NCI-H226 (cell line): ENCODE measurements around the gene FGG.

Experiments used
- DNase-seq: peaks from one replicate; pipeline ENCODE4 v3.0.0-alpha.2; 2015

Gene FGG

DNA sequence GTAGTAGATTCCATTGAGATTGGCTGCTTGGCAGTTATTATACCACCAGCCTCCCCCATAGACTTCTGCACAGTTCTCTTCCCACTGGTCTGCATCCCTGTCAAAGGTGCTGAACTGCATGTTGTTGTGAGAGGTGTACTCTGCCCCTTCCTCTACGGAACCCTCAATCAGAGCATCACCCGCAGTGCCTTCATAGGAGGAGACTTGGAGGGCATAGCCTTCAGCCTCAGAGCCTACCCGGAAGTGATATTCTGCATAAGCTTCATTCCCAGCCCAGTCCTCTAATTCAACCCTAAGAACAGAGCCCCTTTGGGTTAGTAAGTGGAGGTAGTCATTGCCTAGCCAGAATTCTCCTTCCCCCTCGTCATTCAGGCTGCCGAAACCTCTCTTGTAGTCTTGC is 28.2 kb downstream of the FGG start:
- DNase-seq = no peak

DNA sequence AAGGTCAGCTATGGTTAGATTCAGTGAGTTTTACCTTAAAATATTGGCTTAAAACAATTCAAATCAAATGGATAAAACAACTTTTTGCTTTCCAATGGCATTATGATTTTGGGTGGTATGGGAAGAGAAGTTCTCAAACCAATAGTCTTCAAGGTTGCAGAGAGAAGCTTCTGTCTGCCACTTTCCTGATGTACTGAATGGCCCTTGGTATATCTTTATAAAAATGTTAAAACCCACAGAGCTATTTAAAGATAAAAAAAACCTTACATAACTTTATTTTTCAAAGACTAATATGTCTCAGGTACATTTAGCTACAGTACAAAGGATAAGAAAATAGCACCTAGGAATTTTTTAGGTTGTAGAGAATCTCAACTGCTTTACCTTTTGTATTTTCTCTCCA is 28.8 kb downstream of the FGG start:
- no peak for DNase-seq

DNA sequence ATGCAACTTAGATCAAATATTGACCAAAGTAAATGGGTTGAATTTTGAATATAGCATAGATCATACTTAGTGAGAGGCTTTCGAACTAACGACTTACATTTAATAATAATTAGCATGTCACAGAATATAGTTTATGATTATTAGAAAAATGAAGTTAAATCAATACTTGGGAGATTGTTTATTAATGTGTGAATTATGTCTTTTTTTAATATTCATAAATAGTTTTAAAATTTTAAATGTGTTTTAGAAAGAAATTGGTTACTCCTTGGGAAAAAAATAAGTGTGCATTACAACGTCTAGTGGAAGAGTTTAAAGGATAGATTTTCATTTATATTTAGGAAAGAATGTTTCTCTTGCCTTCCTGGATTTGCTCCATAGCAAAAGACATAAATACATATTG is 29.2 kb downstream of the FGG start:
- DNase-seq = no peak

DNA sequence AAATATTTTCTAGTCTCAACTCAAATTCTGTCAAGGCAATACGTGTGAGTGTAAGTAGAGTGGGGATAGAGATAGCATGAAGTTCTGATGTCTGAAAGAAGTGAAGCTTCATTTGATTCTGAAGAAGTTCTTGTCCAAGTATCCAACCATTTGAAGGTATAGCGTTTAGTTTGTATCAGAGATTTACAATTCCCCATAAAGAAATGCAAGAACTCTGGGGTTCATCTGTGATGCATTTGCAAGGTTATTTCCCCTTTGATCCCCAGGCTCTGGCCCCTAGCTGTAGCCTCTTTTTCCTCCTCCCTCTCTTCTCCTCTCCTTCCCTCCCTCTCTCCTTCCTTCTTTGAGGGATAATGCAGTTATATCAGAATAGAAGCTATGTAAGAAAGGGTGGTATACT is 29.7 kb downstream of the FGG start:
- DNase-seq = no peak

DNA sequence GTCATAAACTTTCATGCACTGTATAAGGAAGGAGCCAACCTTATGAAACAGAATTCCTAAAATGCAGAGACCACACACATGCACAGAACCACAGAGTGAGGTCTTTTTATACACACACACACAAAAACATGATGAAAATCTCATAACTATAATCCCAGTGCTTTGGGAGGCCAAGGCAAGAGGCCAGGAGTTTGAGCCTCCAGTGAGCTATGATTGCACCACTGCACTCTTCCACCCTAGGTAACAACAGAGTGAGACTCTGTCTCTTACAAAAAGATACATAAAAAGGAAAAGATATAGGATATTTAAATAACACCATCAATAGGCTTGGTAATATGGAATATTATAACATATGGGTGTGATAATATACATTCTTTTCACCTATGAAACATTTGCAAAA is 32.5 kb downstream of the FGG start:
- DNase-seq = no peak

DNA sequence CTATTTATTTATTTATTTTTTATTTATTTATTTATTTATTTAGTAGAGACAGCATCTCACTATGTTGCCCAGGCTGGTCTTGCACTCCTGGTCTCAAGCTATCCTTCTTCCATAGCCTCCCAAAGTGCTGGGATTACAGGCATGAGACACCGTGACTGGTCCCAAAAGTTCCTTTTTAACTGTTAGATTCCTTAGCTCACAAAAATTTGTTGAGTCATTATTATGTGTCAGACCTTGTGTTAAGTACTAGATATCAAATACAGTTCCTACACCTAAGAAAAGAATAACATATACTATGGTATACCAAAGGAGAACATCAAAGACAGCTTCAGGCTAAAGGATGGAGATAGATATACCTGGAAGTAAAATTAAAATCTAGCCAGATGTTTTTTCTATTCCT is 33.5 kb downstream of the FGG start:
- DNase-seq = peak; percentile 9

DNA sequence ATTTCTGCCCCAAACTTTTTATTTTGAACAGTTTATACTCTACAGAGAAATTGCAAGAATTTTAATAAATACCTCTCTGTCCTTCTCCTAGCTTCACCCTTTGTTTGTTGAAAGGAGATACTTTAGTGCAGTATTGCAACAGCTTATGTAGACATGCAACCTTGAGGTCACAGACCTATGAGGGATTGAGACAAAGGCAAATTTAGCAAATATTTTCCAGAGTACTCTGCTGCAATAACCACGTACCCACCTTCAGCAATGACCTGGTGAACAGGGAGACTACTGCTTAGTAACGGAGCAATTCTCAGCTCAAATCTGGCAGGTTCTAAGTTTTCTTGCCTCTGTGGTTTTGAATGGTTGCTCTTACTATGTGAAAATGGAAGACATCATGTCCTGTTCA is 35.1 kb downstream of the FGG start:
- DNase-seq = no peak

DNA sequence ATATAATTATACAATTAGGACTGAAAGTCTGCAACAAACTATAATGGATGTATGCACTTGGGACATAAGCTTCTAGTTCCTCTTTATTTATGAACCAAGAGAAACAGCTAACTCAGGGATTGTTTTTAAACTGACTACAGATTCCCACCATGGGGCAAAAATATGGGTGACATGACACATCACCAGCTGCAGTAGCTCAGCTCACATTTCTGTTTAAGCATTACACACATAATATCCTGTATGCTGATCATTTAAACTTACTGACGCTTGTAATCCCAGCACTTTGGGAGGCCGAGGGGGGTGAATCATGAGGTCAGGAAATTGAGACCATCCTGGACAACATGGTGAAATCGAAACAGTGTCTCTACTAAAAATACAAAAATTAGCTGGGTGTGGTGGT is 38.1 kb downstream of the FGG start:
- DNase-seq = no peak

DNA sequence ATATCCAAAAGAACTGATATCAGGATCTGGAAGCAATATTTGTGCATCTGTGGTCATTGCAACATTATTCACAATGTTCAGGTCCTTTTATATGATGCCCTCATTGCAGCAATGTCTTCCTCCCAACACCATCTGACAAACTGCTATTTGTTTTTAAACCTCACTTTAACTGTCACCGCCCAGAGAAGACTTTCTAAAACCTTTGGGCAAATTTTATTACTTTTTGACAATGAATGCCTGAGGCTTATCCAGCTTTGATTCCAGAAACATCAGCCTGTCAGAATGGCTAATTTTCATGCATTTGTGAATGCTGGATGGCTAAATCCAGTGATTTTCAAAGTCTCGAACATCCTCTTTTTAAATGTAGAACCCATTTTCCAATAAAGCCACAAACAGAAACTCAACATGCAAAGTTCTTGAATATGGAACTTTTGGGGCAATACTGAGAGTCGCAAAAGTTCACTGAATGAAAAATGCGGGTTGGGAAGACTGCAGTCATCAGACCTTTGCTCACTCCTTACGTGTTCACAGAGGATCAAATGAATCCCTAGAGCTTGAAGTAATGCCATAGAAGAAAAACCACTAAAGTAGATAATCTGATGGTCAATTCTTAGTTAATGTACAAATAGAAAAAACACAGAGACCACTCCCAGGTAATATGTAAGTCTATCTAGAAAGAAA is 39.1 kb downstream of the FGG start:
- no peak for DNase-seq

DNA sequence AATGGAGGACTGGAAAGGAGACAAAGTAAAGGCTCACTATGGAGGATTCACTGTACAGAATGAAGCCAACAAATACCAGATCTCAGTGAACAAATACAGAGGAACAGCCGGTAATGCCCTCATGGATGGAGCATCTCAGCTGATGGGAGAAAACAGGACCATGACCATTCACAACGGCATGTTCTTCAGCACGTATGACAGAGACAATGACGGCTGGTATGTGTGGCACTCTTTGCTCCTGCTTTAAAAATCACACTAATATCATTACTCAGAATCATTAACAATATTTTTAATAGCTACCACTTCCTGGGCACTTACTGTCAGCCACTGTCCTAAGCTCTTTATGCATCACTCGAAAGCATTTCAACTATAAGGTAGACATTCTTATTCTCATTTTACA is 42.9 kb downstream of the FGG start:
- no peak for DNase-seq

DNA sequence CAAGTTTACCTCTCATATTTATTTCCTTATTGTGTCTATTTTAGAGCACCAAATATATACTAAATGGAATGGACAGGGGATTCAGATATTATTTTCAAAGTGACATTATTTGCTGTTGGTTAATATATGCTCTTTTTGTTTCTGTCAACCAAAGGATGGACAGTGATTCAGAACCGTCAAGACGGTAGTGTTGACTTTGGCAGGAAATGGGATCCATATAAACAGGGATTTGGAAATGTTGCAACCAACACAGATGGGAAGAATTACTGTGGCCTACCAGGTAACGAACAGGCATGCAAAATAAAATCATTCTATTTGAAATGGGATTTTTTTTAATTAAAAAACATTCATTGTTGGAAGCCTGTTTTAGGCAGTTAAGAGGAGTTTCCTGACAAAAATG is 43.4 kb downstream of the FGG start:
- no peak for DNase-seq

DNA sequence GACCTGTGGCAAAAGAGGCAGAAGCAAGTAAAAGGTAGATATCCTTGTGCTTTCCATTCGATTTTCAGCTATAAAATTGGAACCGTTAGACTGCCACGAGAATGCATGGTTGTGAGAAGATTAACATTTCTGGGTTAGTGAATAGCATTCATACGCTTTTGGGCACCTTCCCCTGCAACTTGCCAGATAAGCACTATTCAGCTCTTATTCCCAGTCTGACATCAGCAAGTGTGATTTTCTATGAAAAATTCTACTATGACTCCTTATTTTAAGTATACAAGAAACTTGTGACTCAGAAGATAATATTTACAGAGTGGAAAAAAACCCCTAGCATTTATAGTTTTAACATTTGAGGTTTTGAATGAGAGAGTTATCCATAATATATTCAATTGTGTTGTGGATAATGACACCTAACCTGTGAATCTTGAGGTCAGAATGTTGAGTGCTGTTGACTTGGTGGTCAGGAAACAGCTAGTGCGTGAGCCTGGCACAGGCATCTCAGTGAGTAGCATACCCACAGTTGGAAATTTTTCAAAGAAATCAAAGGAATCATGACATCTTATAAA is 45.7 kb downstream of the FGG start:
- DNase-seq = no peak

DNA sequence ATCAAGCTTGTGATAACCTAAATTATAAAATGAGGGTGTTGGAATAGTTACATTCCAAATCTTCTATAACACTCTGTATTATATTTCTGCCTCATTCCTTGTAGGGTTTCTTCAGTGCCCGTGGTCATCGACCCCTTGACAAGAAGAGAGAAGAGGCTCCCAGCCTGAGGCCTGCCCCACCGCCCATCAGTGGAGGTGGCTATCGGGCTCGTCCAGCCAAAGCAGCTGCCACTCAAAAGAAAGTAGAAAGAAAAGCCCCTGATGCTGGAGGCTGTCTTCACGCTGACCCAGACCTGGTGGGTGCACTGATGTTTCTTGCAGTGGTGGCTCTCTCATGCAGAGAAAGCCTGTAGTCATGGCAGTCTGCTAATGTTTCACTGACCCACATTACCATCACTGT is 46.8 kb downstream of the FGG start:
- DNase-seq = no peak

DNA sequence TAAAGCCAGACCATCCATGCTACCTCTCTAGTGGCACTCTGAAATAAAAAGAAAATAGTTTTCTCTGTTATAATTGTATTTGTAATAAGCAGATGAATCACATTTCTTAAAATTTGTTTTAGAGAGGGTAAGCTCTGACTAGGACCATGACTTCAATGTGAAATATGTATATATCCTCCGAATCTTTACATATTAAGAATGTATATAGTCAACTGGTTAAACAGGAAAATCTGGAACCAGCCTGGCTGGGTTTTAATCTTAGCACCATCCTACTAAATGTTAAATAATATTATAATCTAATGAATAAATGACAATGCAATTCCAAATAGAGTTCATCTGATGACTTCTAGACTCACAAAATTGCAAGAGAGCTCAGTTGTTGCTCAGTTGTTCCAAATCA is 48.1 kb downstream of the FGG start:
- no peak for DNase-seq

DNA sequence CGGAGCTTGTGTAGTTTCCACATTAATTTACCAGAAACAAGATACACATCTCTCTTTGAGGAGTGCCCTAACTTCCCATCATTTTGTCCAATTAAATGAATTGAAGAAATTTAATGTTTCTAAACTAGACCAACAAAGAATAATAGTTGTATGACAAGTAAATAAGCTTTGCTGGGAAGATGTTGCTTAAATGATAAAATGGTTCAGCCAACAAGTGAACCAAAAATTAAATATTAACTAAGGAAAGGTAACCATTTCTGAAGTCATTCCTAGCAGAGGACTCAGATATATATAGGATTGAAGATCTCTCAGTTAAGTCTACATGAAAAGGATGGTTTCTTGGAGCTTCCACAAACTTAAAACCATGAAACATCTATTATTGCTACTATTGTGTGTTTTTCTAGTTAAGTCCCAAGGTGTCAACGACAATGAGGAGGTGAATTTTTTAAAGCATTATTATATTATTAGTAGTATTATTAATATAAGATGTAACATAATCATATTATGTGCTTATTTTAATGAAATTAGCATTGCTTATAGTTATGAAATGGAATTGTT is 49.7 kb downstream of the FGG start, which contains the start of gene FGB:
Gene FGB, plus strand, starts transcription at position 315 of the 558 bp plus-strand sequence. Its CDS starts 8 bp downstream, at position 323.
- no peak for DNase-seq

DNA sequence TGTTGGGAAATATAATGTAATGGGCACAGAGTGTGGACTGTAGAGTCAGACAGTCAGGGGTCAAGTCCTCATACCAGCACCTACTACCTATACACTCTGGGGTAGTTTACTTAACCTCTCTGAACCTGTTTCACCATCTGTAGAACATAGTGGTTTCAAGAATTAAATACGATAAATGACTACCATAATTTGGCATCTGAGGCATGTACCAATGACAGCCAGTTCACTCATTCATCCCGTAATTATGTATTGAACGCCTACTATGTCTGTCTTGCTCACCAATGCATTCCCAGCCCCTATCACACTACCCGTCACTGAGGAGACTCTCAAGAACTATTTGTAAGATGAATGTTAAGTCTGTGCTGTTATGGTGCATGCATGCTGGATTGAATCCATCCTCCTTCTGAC is 51.6 kb downstream of the FGG start:
- peak; percentile 72 for DNase-seq

DNA sequence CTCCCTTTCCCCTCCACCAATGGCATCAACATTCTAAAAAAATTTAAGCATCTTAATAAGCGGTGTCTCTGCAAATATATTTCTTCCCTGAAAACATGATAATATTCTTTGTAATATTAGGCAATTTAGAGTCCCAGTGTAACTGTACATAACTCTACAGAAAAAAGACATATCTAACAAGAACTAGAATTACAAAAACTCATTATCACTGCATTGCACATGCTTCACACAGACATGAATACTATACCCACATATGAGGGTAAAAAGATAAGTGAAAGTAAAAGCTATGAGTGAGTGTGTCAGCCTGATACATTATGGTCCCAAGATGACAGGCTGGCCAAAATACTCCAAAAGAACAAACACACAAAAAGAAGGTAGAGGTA is 52.0 kb downstream of the FGG start:
- DNase-seq = no peak

DNA sequence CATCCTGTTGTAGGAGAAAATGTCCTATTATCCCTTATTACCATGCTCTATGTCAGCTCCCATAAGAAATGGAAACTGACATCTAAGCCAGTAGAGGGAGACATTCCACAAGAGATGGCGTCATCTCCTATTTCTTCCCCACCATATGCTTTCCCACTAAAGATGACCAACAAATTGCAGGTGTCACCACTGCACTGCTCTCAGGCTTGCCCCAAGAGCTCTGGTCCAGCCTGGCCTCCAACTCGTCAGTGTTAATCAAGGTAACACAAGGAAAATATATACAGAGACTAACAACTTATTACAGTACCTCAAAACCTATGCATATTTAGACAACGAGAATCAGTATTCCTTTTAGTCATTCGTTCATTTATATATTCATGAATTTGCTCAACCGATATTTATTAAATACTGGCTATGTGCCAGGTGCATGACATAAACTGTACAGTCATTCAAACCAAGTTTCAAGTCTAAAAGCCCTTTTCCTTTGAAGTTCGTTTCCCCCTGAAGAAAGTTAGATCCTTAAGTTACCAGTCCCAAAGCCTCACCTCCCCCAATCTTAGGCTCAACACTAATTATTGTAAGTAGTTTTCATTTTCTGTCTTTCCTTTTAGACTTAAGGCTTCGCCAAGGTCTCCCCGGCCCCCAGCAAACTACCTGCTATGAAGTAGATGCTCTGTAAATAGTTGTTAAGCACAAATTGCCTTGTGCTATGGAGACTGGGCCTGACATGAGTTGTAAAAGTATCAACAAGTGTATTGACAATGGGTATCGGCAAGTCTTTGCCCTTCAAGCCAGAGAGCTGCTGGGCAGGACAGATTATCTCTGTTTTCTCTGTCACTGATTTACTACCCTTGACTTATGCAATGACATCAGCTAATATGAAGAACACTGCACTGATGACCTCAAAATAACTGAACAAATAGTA is 52.7 kb downstream of the FGG start:
- DNase-seq = peak; percentile 19

DNA sequence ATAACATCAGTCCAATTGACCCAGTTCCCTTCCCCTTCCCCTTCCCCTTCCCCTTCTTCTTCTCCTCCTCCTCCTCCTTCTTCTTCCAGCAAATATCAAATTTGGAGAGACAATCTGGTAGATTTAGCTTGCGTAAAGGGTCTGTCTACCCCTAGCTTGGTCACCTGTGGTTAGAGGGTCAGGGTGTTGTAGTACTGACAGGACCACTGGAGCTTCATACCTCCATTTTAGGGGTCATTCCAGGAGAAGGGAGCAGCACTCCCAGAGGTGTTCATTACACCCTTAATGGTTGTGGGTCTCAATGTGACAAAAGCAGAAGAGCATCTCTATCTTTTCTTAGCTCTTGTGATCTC is 53.3 kb downstream of the FGG start:
- no peak for DNase-seq
